H1 (cell line): Measurements from ENCODE around the gene DCTPP1. TPM values are rescaled to one million over a fixed set of nuclear protein-coding genes. Genes with fewer than 3 reads are reported as not detected.

Experiments used
- CTCF ChIA-PET: fragments of 300-600 bp; sonication (Branson Sonifier 250); formaldehyde crosslinking; loops from one replicate; lab custom pipeline; 2021; ENCODE audit not compliant: partially characterized antibody; lab: Charles Lee
- POLR2A ChIA-PET: fragments of 300-600 bp; sonication (Branson Sonifier 250); formaldehyde crosslinking; loops from one replicate; lab custom pipeline; 2021; ENCODE audit warnings: inconsistent platforms; ENCODE audit not compliant: partially characterized antibody; lab: Charles Lee
- DNase-seq, 2 experiments: peaks; one replicate each; pipeline versions ENCODE4 v3.0.0 to v3.0.0-alpha.2; 2010 to 2022; ENCODE audit warnings: low spot score in 2 of 2, low read depth in 1 of 2, mixed read lengths in 1 of 2
- FAIRE-seq: peaks from 2 replicates; lab custom pipeline; 2011; peaks lifted over from hg19 to GRCh38; lab: Jason Lieb, UNC
- H2AFZ ChIP-seq: 2 replicates; pipeline ENCODE4 v1.8.1; 2012; ENCODE audit warnings: low read length, inconsistent platforms
- H2AK5ac ChIP-seq: 2 replicates; pipeline ENCODE4 v1.6.1; 2013; ENCODE audit warnings: low read depth, low read length
- H2BK120ac ChIP-seq: replicated peaks from 2 replicates; pipeline ENCODE3; 2013; ENCODE audit warnings: low read depth, low read length, inconsistent platforms
- H2BK12ac ChIP-seq: 2 replicates; pipeline ENCODE4 v1.6.1; 2013; ENCODE audit warnings: low read depth, low read length
- H2BK15ac ChIP-seq: 2 replicates; pipeline ENCODE4 v1.6.1; 2013; ENCODE audit warnings: low read length
- H2BK20ac ChIP-seq: 2 replicates; pipeline ENCODE4 v1.6.1; 2013; ENCODE audit warnings: low read length
- H2BK5ac ChIP-seq: 2 replicates; pipeline ENCODE4 v1.6.1; 2013; ENCODE audit warnings: low read depth, low read length
- H3K14ac ChIP-seq: 2 replicates; pipeline ENCODE4 v1.6.1; 2013; ENCODE audit warnings: inconsistent platforms; ENCODE audit not compliant: insufficient read length
- H3K18ac ChIP-seq: 2 replicates; pipeline ENCODE4 v1.6.1; 2013; ENCODE audit warnings: low read length; ENCODE audit errors: extremely low read depth
- H3K23ac ChIP-seq: 2 replicates; pipeline ENCODE4 v1.6.1; 2013; ENCODE audit warnings: inconsistent platforms; ENCODE audit not compliant: insufficient read length
- H3K23me2 ChIP-seq: 2 replicates; pipeline ENCODE4 v1.6.1; 2013; ENCODE audit warnings: low read depth, low read length
- H3K27ac ChIP-seq: 2 replicates; pipeline ENCODE4 v1.6.1; 2011; ENCODE audit warnings: low read depth, low read length, inconsistent platforms
- H3K27me3 ChIP-seq, 4 experiments: replicated peaks in 1 of 4; 1 replicate in 1 of 4; 2 replicates in 3 of 4; pipeline versions ENCODE4 v1.6.1 to v1.8.1; 2011 to 2013; ENCODE audit warnings: low read length in 3 of 4, mild to moderate bottlenecking in 3 of 4, inconsistent platforms in 2 of 4, mixed read lengths in 2 of 4, moderate library complexity in 1 of 4; ENCODE audit not compliant: control insufficient read depth in 3 of 4, insufficient read depth in 3 of 4; ENCODE audit errors: extremely low read depth in 1 of 4
- H3K36me3 ChIP-seq, 4 experiments: 2 replicates each; pipeline versions ENCODE4 v1.6.1 to v1.8.1; 2011 to 2013; ENCODE audit warnings: mild to moderate bottlenecking in 4 of 4, low read length in 3 of 4, moderate library complexity in 2 of 4, control low read depth in 1 of 4, inconsistent platforms in 1 of 4; ENCODE audit not compliant: insufficient read depth in 4 of 4, control insufficient read depth in 2 of 4
- H3K4ac ChIP-seq: replicated peaks from 2 replicates; pipeline ENCODE3; 2013; ENCODE audit warnings: low read length, low read depth, mixed read lengths, inconsistent platforms; ENCODE audit not compliant: insufficient read length
- H3K4me1 ChIP-seq, 4 experiments: replicated peaks in 1 of 4; 1 replicate in 1 of 4; 2 replicates in 3 of 4; pipeline versions ENCODE4 v1.6.1 to v1.8.1; 2011 to 2013; ENCODE audit warnings: low read length in 3 of 4, inconsistent platforms in 2 of 4, mixed read lengths in 1 of 4; ENCODE audit not compliant: insufficient read depth in 4 of 4, control insufficient read depth in 3 of 4
- H3K4me2 ChIP-seq, 2 experiments: 2 replicates each; pipeline versions ENCODE4 v1.6.1 to v1.8.1; 2011 to 2013; ENCODE audit warnings: low read depth in 2 of 2, low read length in 2 of 2, control low read depth in 1 of 2, inconsistent platforms in 1 of 2, mild to moderate bottlenecking in 1 of 2; ENCODE audit not compliant: insufficient read depth in 1 of 2
- H3K4me3 ChIP-seq, 4 experiments: fragments of 200-600, 300-600 bp in 1 of 4; sonication (generic), shearing (Covaris generic), sonication (Bioruptor Twin) in 1 of 4; 2 replicates each; pipeline versions ENCODE4 v1.5.1 to v1.8.1; 2011 to 2016; ENCODE audit warnings: low read length in 4 of 4, low read depth in 3 of 4, control low read depth in 2 of 4, inconsistent platforms in 2 of 4, mild to moderate bottlenecking in 2 of 4, mixed read lengths in 1 of 4, moderate library complexity in 1 of 4; ENCODE audit not compliant: insufficient read depth in 2 of 4; ENCODE audit errors: extremely low read depth in 1 of 4
- H3K56ac ChIP-seq: replicated peaks from 2 replicates; pipeline ENCODE3; 2013; ENCODE audit warnings: low read depth, mild to moderate bottlenecking, mixed read lengths, low read length, inconsistent platforms; ENCODE audit not compliant: insufficient read length
- H3K79me1 ChIP-seq: 2 replicates; pipeline ENCODE4 v1.6.1; 2013; ENCODE audit warnings: low read depth, low read length, control low read depth
- H3K79me2 ChIP-seq, 2 experiments: 2 replicates each; pipeline versions ENCODE4 v1.6.1 to v1.8.1; 2012 to 2013; ENCODE audit warnings: low read length in 2 of 2, mild to moderate bottlenecking in 2 of 2, inconsistent platforms in 1 of 2; ENCODE audit not compliant: insufficient read depth in 2 of 2, control insufficient read depth in 1 of 2
- H3K9ac ChIP-seq, 4 experiments: replicated peaks in 1 of 4; 1 replicate in 1 of 4; 2 replicates in 3 of 4; pipeline versions ENCODE4 v1.6.1 to v1.8.1; 2011 to 2013; ENCODE audit warnings: low read depth in 3 of 4, low read length in 3 of 4, control low read depth in 2 of 4, mild to moderate bottlenecking in 2 of 4, moderate library complexity in 2 of 4, inconsistent platforms in 1 of 4; ENCODE audit errors: extremely low read depth in 1 of 4
- H3K9me3 ChIP-seq, 2 experiments: 2 replicates each; pipeline versions ENCODE4 v1.6.1 to v1.8.1; 2012 to 2013; ENCODE audit warnings: mild to moderate bottlenecking in 2 of 2, moderate library complexity in 2 of 2, control low read depth in 1 of 2, inconsistent platforms in 1 of 2, low read depth in 1 of 2, low read length in 1 of 2, mixed read lengths in 1 of 2; ENCODE audit not compliant: insufficient read depth in 2 of 2
- H4K20me1 ChIP-seq, 2 experiments: replicated peaks in 1 of 2; 2 replicates each; pipeline versions ENCODE3 to v1.8.1; 2011 to 2013; ENCODE audit warnings: inconsistent platforms in 2 of 2, low read length in 2 of 2, mild to moderate bottlenecking in 1 of 2; ENCODE audit not compliant: insufficient read depth in 2 of 2, control insufficient read depth in 1 of 2
- H4K5ac ChIP-seq: 2 replicates; pipeline ENCODE4 v1.6.1; 2013; ENCODE audit warnings: low read length, low read depth, mixed read lengths, inconsistent platforms; ENCODE audit not compliant: insufficient read length
- H4K8ac ChIP-seq: 2 replicates; pipeline ENCODE4 v1.8.0; 2013; ENCODE audit warnings: mild to moderate bottlenecking, moderate library complexity, low read length, inconsistent platforms; ENCODE audit not compliant: insufficient read depth; ENCODE audit errors: extremely low read depth
- H4K91ac ChIP-seq: replicated peaks from 2 replicates; pipeline ENCODE3; 2013; ENCODE audit warnings: low read length, mixed read lengths, inconsistent platforms; ENCODE audit not compliant: insufficient read length
- BACH1 ChIP-seq: IDR thresholded peaks from 2 replicates; pipeline ENCODE4 v1.6.1; 2012; ENCODE audit warnings: low read length, improper control_type of control experiment
- CBX8 ChIP-seq: fragments of 300-800, 300-1000 bp; sonication (generic); IDR thresholded peaks from 2 replicates; pipeline ENCODE4 v1.7.1; 2016; ENCODE audit warnings: low read depth, low read length, borderline replicate concordance
- CHD2 ChIP-seq: IDR thresholded peaks from 2 replicates; pipeline ENCODE4 v1.6.1; 2012; ENCODE audit warnings: low read length, improper control_type of control experiment
- CREB1 ChIP-seq: IDR thresholded peaks from 2 replicates; pipeline ENCODE4 v1.6.1; 2012; ENCODE audit warnings: inconsistent platforms
- CTCF ChIP-seq, 3 experiments: IDR thresholded peaks; 1 replicate in 2 of 3; 2 replicates in 1 of 3; pipeline versions ENCODE4 v1.5.1 to v1.6.1; 2011; ENCODE audit warnings: low read length in 3 of 3, mild to moderate bottlenecking in 3 of 3, inconsistent platforms in 2 of 3, low read depth in 1 of 3, moderate library complexity in 1 of 3; ENCODE audit not compliant: insufficient read depth in 1 of 3; ENCODE audit errors: control extremely low read depth in 1 of 3
- EGR1 ChIP-seq: IDR thresholded peaks from 2 replicates; pipeline ENCODE4 v1.6.1; 2011; ENCODE audit warnings: low read depth, low read length, borderline replicate concordance
- POU5F1 ChIP-seq: IDR thresholded peaks from 2 replicates; pipeline ENCODE4 v1.6.1; 2011; ENCODE audit warnings: low read depth, mild to moderate bottlenecking, low read length, moderate library complexity
- RAD21 ChIP-seq, 2 experiments: IDR thresholded peaks in 1 of 2; conservative IDR thresholded peaks in 1 of 2; 2 replicates each; pipeline ENCODE4 v1.6.1; 2011; ENCODE audit warnings: low read depth in 2 of 2, low read length in 2 of 2, improper control_type of control experiment in 1 of 2, inconsistent platforms in 1 of 2, mild to moderate bottlenecking in 1 of 2, moderate library complexity in 1 of 2
- TBP ChIP-seq: IDR thresholded peaks from 2 replicates; pipeline ENCODE4 v1.6.1; 2011; ENCODE audit warnings: low read depth, low read length, improper control_type of control experiment
- WGBS, 2 experiments: shearing (Covaris generic) in 1 of 2; methylation state at CpG; one replicate each; pipeline versions ENCODE4 v1.1.6 to v1.1.7; 2013 to 2015; ENCODE audit warnings: low lambda C conversion rate in 2 of 2, mixed read lengths in 2 of 2, inconsistent platforms in 1 of 2, low coverage in 1 of 2, missing lambda C conversion rate in 1 of 2; ENCODE audit not compliant: insufficient replicate concordance in 2 of 2, insufficient coverage in 1 of 2, insufficient read length in 1 of 2; ENCODE audit errors: extremely low coverage in 1 of 2, missing lambda C conversion rate in 1 of 2; 5-methylcytosine and 5-hydroxymethylcytosine counted together
- polyA plus RNA-seq, 7 experiments: library from polyadenylated mRNA; depleted of rRNA in 3 of 7; stranded (reverse) in 5 of 7; unstranded in 2 of 7; fragments of >200 nt in 5 of 7; fragments of 200-250 nt in 2 of 7; gene quantifications; 1 replicate in 5 of 7; 2 replicates in 1 of 7; 4 replicates in 1 of 7; pipeline versions ENCODE4 v1.2.1 to v1.2.3, GENCODE V29; 2011 to 2013; ENCODE audit warnings: missing spikeins in 2 of 7, mixed read lengths in 2 of 7
- total RNA-seq: library from RNA; stranded (reverse); fragmentation: NEBNext Ultra II Directional; extraction: Animal tissue kit (Norgen Biotek cat#: 25700); gene quantifications from 2 replicates; pipeline ENCODE4 v1.2.1, GENCODE V29; 2021

The DCTPP1 gene
- total and polyA plus RNA-seq, 2 of the 8 experiments (the other 6 are each of a cell fraction or from before 2014, with no cell fraction given), result 94.5 to 103 TPM

GRCh38 chr16:30470632-30470995, 40.8 kb upstream of the DCTPP1 start:
- H3K56ac ChIP-seq, result no peak overlapping the region
- peaks cover 0 to 2% (median 0%) of the 10 kb centered on the region in 4 experiments; a peak in 1 of 7 replicates for H3K27me3 ChIP-seq
- POLR2A ChIA-PET, result interaction anchor here (1.3 kb wide), 1 partner anchor 13 kb away, joined by 3 read pairs; no protein-coding TSS in a partner anchor
- no peak overlapping the region for H2BK5ac ChIP-seq
- CTCF ChIA-PET, result interaction anchor here (0.9 to 1.2 kb wide), 2 partner anchors 12 to 21 kb away, joined by 3 to 4 read pairs; no protein-coding TSS in a partner anchor
- no peak overlapping the region for H3K23ac ChIP-seq
- no peak for TF ChIP-seq POU5F1
- TF ChIP-seq CREB1, result no peak
- TF ChIP-seq RAD21 (IDR thresholded peaks at IDR 0.05 in 1 of 2, conservative IDR thresholded peaks at IDR 0.05 in 1 of 2; ENCODE audit: low read depth in 2 of 2, low read length in 2 of 2), result no peak
- no peak for TF ChIP-seq BACH1
- TF ChIP-seq CTCF (IDR thresholded peaks at IDR 0.05; ENCODE audit: control extremely low read depth in 1 of 3, insufficient read depth in 1 of 3, low read depth in 1 of 3, low read length in 3 of 3), result no peak
- TF ChIP-seq CBX8, result no peak
- no peak for TF ChIP-seq TBP
- TF ChIP-seq CHD2, result no peak
- TF ChIP-seq EGR1, result no peak
- FAIRE-seq, result no peak
- no peak overlapping the region for H2AK5ac ChIP-seq
- no peak overlapping the region for H2BK15ac ChIP-seq
- H3K9me3 ChIP-seq, result no peaks in the 10 kb centered on the region
- no peak overlapping the region for H2BK20ac ChIP-seq
- H3K4ac ChIP-seq, result no peak overlapping the region
- no peaks in the 10 kb centered on the region for H3K79me1 ChIP-seq
- no peaks in the 10 kb centered on the region for H4K20me1 ChIP-seq
- no peak overlapping the region for H3K27ac ChIP-seq
- 80% methylated on average over 8 of the region's 8 CpGs; no CpG with 5 or more reads in 1 of the 2 experiments for WGBS, 2 experiments
- H3K23me2 ChIP-seq, result no peaks in the 10 kb centered on the region
- H4K8ac ChIP-seq, result no peak overlapping the region
- no peak overlapping the region for H3K4me3 ChIP-seq
- no peak overlapping the region for H4K91ac ChIP-seq
- no peak for DNase-seq
- H3K9ac ChIP-seq, result no peak overlapping the region
- no peak overlapping the region for H2BK120ac ChIP-seq
- H4K5ac ChIP-seq, result no peak overlapping the region
- no peak overlapping the region for H2BK12ac ChIP-seq
- H3K14ac ChIP-seq, result no peak overlapping the region
- no peak overlapping the region for H3K4me2 ChIP-seq
- peaks cover 0 to 3% (median 0%) of the 10 kb centered on the region in 4 experiments; a peak in 1 of 7 replicates for H3K4me1 ChIP-seq
- no peak overlapping the region for H2AFZ ChIP-seq
- no peak overlapping the region for H3K18ac ChIP-seq
- H3K79me2 ChIP-seq, result no peaks in the 10 kb centered on the region
- no peaks in the 10 kb centered on the region for H3K36me3 ChIP-seq
